HepG2 (cell line): ENCODE measurements around the gene IL16. TPM values are rescaled to one million over a fixed set of nuclear protein-coding genes. Genes with fewer than 3 reads are reported as not detected.

Source experiments
- ATAC-seq: fragments of 200-7000 bp; cut with Tn5 transposase; 3 replicates; pipeline ENCODE4 v1.9.1; 2020; ENCODE audit warnings: mild to moderate bottlenecking, moderate library complexity
- BruUV-seq: library from RNA; stranded (reverse); fragments of 400-500 nt; replicated peaks from 2 replicates; lab custom pipeline; 2021; lab: Mats Ljungman, UMichigan
- CTCF ChIA-PET: fragments of 300-600 bp; formaldehyde crosslinking; extraction: SDS; loops from one replicate; lab custom pipeline; 2021; ENCODE audit warnings: low total read pairs, inconsistent platforms, low intra/inter-chr PET ratio; lab: Yijun Ruan, JAX
- POLR2A ChIA-PET: fragments of 350-600 bp; sonication (Branson Sonifier 250); formaldehyde crosslinking; loops from one replicate; lab custom pipeline; 2020; ENCODE audit warnings: antibody characterized with exemption, inconsistent platforms; lab: Yijun Ruan, JAX
- DNase-seq: peaks from one replicate; pipeline ENCODE4 v3.0.0-alpha.2; 2015; ENCODE audit warnings: low spot score
- FAIRE-seq: peaks from 3 replicates; lab custom pipeline; 2011; peaks lifted over from hg19 to GRCh38; lab: Jason Lieb, UNC
- H2AFZ ChIP-seq: one replicate; pipeline ENCODE4 v1.6.1; 2011; ENCODE audit warnings: low read length, inconsistent platforms
- H3K27ac ChIP-seq: fragments of 300-600 bp; 3 replicates; pipeline ENCODE4 v1.8.0; 2011; ENCODE audit warnings: mixed run types, mild to moderate bottlenecking, mixed read lengths, low read length, inconsistent platforms; ENCODE audit not compliant: insufficient read depth; ENCODE audit errors: extremely low read length
- H3K27me3 ChIP-seq, 2 experiments: fragments of 200-600 bp in 1 of 2; 2 replicates in 1 of 2; 3 replicates in 1 of 2; pipeline versions ENCODE4 v1.6.0 to v1.8.0; 2011; ENCODE audit warnings: low read length in 2 of 2, mild to moderate bottlenecking in 2 of 2, moderate library complexity in 2 of 2, inconsistent platforms in 1 of 2; ENCODE audit not compliant: insufficient read depth in 2 of 2, control insufficient read depth in 1 of 2
- H3K36me3 ChIP-seq, 2 experiments: fragments of 200-600 bp in 1 of 2; replicated peaks in 1 of 2; 2 replicates in 1 of 2; 3 replicates in 1 of 2; pipeline versions ENCODE4 v1.5.1 to v1.8.0; 2011; ENCODE audit warnings: low read length in 2 of 2, inconsistent platforms in 1 of 2; ENCODE audit not compliant: insufficient read depth in 2 of 2, control insufficient read depth in 1 of 2
- H3K4me1 ChIP-seq: 2 replicates; pipeline ENCODE4 v1.5.1; 2012; ENCODE audit warnings: low read length, inconsistent platforms; ENCODE audit not compliant: insufficient read depth
- H3K4me2 ChIP-seq: 2 replicates; pipeline ENCODE4 v1.6.0; 2011; ENCODE audit warnings: low read depth, low read length, inconsistent platforms
- H3K4me3 ChIP-seq, 3 experiments: fragments of 200-600 bp in 1 of 3; sonication (generic), shearing (Covaris generic) in 1 of 3; replicated peaks in 1 of 3; 2 replicates each; pipeline ENCODE4 v1.5.1; 2011 to 2016; ENCODE audit warnings: low read length in 3 of 3, inconsistent platforms in 2 of 3, low read depth in 2 of 3, mild to moderate bottlenecking in 2 of 3, control low read depth in 1 of 3, mixed read lengths in 1 of 3; ENCODE audit not compliant: insufficient read depth in 1 of 3
- H3K79me2 ChIP-seq: one replicate; pipeline ENCODE4 v1.6.1; 2011; ENCODE audit warnings: low read length, inconsistent platforms; ENCODE audit not compliant: insufficient read depth
- H3K9ac ChIP-seq: 2 replicates; pipeline ENCODE4 v1.6.0; 2011; ENCODE audit warnings: mild to moderate bottlenecking, low read depth, low read length, inconsistent platforms; ENCODE audit not compliant: insufficient read depth
- H3K9me3 ChIP-seq: 2 replicates; pipeline ENCODE4 v1.5.1; 2012; ENCODE audit warnings: mild to moderate bottlenecking, low read length
- H4K20me1 ChIP-seq: 2 replicates; pipeline ENCODE4 v1.6.0; 2011; ENCODE audit warnings: inconsistent platforms, mild to moderate bottlenecking, low read length, moderate library complexity; ENCODE audit not compliant: insufficient read depth
- CHD4 ChIP-seq: fragments of 200-600 bp; sonication (generic); IDR thresholded peaks from 2 replicates; pipeline ENCODE4 v1.7.0; 2017; ENCODE audit warnings: mild to moderate bottlenecking, low read length, borderline replicate concordance
- FOXK2 ChIP-seq: fragments of 450-650 bp; IDR thresholded peaks from 2 replicates; pipeline ENCODE4 v1.6.1; 2016
- MIER3 ChIP-seq: IDR thresholded peaks from 2 replicates; pipeline ENCODE4 v1.6.1; 2016; ENCODE audit warnings: missing compliant biosample characterization, borderline replicate concordance
- MYNN ChIP-seq: sonication (generic); formaldehyde crosslinking; IDR thresholded peaks from 2 replicates; pipeline ENCODE4 v1.4.0; 2020; ENCODE audit warnings: mild to moderate bottlenecking, low read depth, missing genetic modification reagents
- NCOA5 ChIP-seq: sonication (generic); formaldehyde crosslinking; IDR thresholded peaks from 2 replicates; pipeline ENCODE4 v1.4.0; 2020; ENCODE audit warnings: missing genetic modification reagents
- SMYD3 ChIP-seq: sonication (generic); formaldehyde crosslinking; IDR thresholded peaks from 2 replicates; pipeline ENCODE4 v1.8.1; 2023; ENCODE audit warnings: mild to moderate bottlenecking, missing genetic modification reagents
- SRSF4 ChIP-seq: fragments of 200-400 bp; formaldehyde crosslinking; IDR thresholded peaks from one replicate; pipeline ENCODE4 v1.6.1; 2018; ENCODE audit warnings: mild to moderate bottlenecking, low read depth, low read length, moderate library complexity; ENCODE audit not compliant: poor library complexity, severe bottlenecking
- ZBTB25 ChIP-seq: IDR thresholded peaks from 2 replicates; pipeline ENCODE4 v1.6.1; 2018; ENCODE audit warnings: missing genetic modification reagents
- ZBTB34 ChIP-seq: sonication (generic); formaldehyde crosslinking; IDR thresholded peaks from 2 replicates; pipeline ENCODE4 v1.8.0; 2022; ENCODE audit warnings: mild to moderate bottlenecking, missing genetic modification reagents
- ZNF275 ChIP-seq: sonication (generic); formaldehyde crosslinking; IDR thresholded peaks from 2 replicates; pipeline ENCODE4 v1.8.0; 2022; ENCODE audit warnings: missing genetic modification reagents, mild to moderate bottlenecking, inconsistent platforms, borderline replicate concordance
- ZNF362 ChIP-seq: sonication (generic); formaldehyde crosslinking; IDR thresholded peaks from 2 replicates; pipeline ENCODE4 v1.4.0; 2020; ENCODE audit warnings: missing genetic modification reagents, mild to moderate bottlenecking, borderline replicate concordance
- ZNF431 ChIP-seq: sonication (generic); formaldehyde crosslinking; IDR thresholded peaks from 2 replicates; pipeline ENCODE4 v1.9.0; 2022; ENCODE audit warnings: missing genetic modification reagents, low read depth, mild to moderate bottlenecking, borderline replicate concordance
- ZNF547 ChIP-seq: sonication (generic); formaldehyde crosslinking; IDR thresholded peaks from 2 replicates; pipeline ENCODE4 v1.5.1; 2020; ENCODE audit warnings: mild to moderate bottlenecking, missing genetic modification reagents
- ZNF569 ChIP-seq: sonication (generic); formaldehyde crosslinking; IDR thresholded peaks from 2 replicates; pipeline ENCODE4 v1.5.0; 2020; ENCODE audit warnings: mild to moderate bottlenecking, missing genetic modification reagents, moderate library complexity, borderline replicate concordance
- ZNF740 ChIP-seq: sonication (generic); formaldehyde crosslinking; IDR thresholded peaks from 2 replicates; pipeline ENCODE4 v1.4.0; 2020; ENCODE audit warnings: missing genetic modification reagents
- ZNF772 ChIP-seq: sonication (generic); formaldehyde crosslinking; IDR thresholded peaks from 2 replicates; pipeline ENCODE4 v1.5.0; 2020; ENCODE audit warnings: mild to moderate bottlenecking, missing genetic modification reagents
- ZNF891 ChIP-seq: sonication (generic); formaldehyde crosslinking; IDR thresholded peaks from 2 replicates; pipeline ENCODE4 v1.5.0; 2020; ENCODE audit warnings: mild to moderate bottlenecking, missing genetic modification reagents
- WGBS: methylation state at CpG from one replicate; pipeline ENCODE4 v1.1.6; 2017; ENCODE audit warnings: low lambda C conversion rate; 5-methylcytosine and 5-hydroxymethylcytosine counted together
- in situ Hi-C: cut with HindIII; loops from 2 replicates; pipeline ENCODE4 v1.10.0; 2017; ENCODE audit warnings: low pct_unique_long_range_greater_than_20kb; ENCODE audit not compliant: extremely low pct_ligation_motif_present
- intact Hi-C: fragments of 100-400 bp; cut with micrococcal nuclease; formaldehyde crosslinking; loops from one replicate; pipeline ENCODE4 v1.10.0; 2022; ENCODE audit not compliant: unreplicated experiment
- polyA plus RNA-seq, 8 experiments: library from polyadenylated mRNA; depleted of rRNA in 3 of 8; stranded (reverse) in 7 of 8; unstranded in 1 of 8; fragments of >200 nt; fragmentation: Illumina TruSeq in 4 of 8; extraction: Trizol in 4 of 8; gene quantifications; 2 replicates each; pipeline versions ENCODE4 v1.2.1 to v1.2.3, GENCODE V29; 2011 to 2016; ENCODE audit warnings: low read depth in 4 of 8, missing spikeins in 1 of 8, mixed read lengths in 1 of 8; ENCODE audit not compliant: insufficient read depth in 1 of 8
- total RNA-seq, 5 experiments: library from RNA; depleted of rRNA; stranded (reverse); fragments of >200 nt; fragmentation: Illumina TruSeq; extraction: Trizol; gene quantifications; 2 replicates each; pipeline ENCODE4 v1.2.3, GENCODE V29; 2016; ENCODE audit warnings: low read depth in 1 of 5

Gene IL16
- total and polyA plus RNA-seq, 2 of the 13 experiments (the other 11 are each of a cell fraction or from before 2014, with no cell fraction given), result 0.03 TPM; not detected in 1

GRCh38 chr15:81225161-81225671, 28.5 kb downstream of the IL16 start:
- Histone ChIP-seq H3K4me3 (no peak overlapping the region), H4K20me1 (no peaks in the 10 kb centered on the region), H3K36me3 (no peaks in the 10 kb centered on the region), H3K4me1 (no peaks in the 10 kb centered on the region), H3K4me2 (no peak overlapping the region), H2AFZ (no peak overlapping the region), H3K27me3 (no peaks in the 10 kb centered on the region), H3K9me3 (no peaks in the 10 kb centered on the region), H3K27ac (no peak overlapping the region), H3K79me2 (no peaks in the 10 kb centered on the region), H3K9ac (no peak overlapping the region)
- CTCF ChIA-PET, result no interaction called here
- intact Hi-C loops, result no loop called here
- POLR2A ChIA-PET, result no interaction called here
- FAIRE-seq (no peak), ATAC-seq (no peak), DNase-seq (no peak)
- BruUV-seq, result no TSS peak
- 20% methylated on average over 7 of the region's 10 CpGs for WGBS
- in situ Hi-C loops, result no loop called here
- no peak for TF ChIP-seq ZNF362 (CRISPR knock-in tag)
- no peak for TF ChIP-seq MYNN
- TF ChIP-seq ZNF547 (CRISPR knock-in tag), result no peak
- TF ChIP-seq SMYD3 (CRISPR knock-in tag), result no peak
- no peak for TF ChIP-seq ZNF740 (CRISPR knock-in tag)
- TF ChIP-seq ZBTB34, result no peak
- no peak for TF ChIP-seq MIER3 (CRISPR knock-in tag)
- TF ChIP-seq FOXK2, result no peak
- no peak for TF ChIP-seq ZBTB25
- no peak for TF ChIP-seq ZNF772 (CRISPR knock-in tag)
- TF ChIP-seq ZNF431 (CRISPR knock-in tag), result no peak
- no peak for TF ChIP-seq ZNF891
- TF ChIP-seq NCOA5 (CRISPR knock-in tag), result no peak
- no peak for TF ChIP-seq ZNF569 (CRISPR knock-in tag)
- TF ChIP-seq CHD4, result no peak
- no peak for TF ChIP-seq ZNF275
- TF ChIP-seq SRSF4, result no peak
